PFSK-1 (cell line): ENCODE results near the gene NUP107.

ENCODE experiments used
- FOXP2 ChIP-seq: optimal IDR thresholded peaks from 2 replicates; pipeline ENCODE3; 2011; ENCODE audit warnings: borderline replicate concordance, control low read depth, inconsistent platforms; ENCODE audit not compliant: insufficient read depth; ENCODE audit errors: extremely low read length, extremely low read depth
- POLR2AphosphoS5 ChIP-seq: IDR thresholded peaks from 2 replicates; pipeline ENCODE4 v1.6.1; 2012; ENCODE audit warnings: low read depth, mild to moderate bottlenecking, control low read depth, low read length, moderate library complexity
- REST ChIP-seq, 2 experiments: IDR thresholded peaks; 2 replicates each; pipeline versions ENCODE4 v1.6.1 to v1.8.0; 2011 to 2012; ENCODE audit warnings: low read depth in 2 of 2, low read length in 2 of 2, control low read depth in 1 of 2, inconsistent platforms in 1 of 2, mild to moderate bottlenecking in 1 of 2, moderate library complexity in 1 of 2; ENCODE audit not compliant: insufficient read depth in 1 of 2
- SIN3A ChIP-seq: IDR thresholded peaks from 2 replicates; pipeline ENCODE4 v1.6.1; 2012; ENCODE audit warnings: mild to moderate bottlenecking, low read length, moderate library complexity, borderline replicate concordance; ENCODE audit not compliant: insufficient read depth
- TAF1 ChIP-seq: IDR thresholded peaks from 2 replicates; pipeline ENCODE4 v1.6.1; 2012; ENCODE audit warnings: low read length, control low read depth, borderline replicate concordance; ENCODE audit not compliant: insufficient read depth

Gene NUP107

GRCh38 chr12:68781728-68782127, 95.0 kb downstream of the NUP107 start:
- TF ChIP-seq FOXP2 (no peak), REST (IDR thresholded peaks at IDR 0.05; ENCODE audit: insufficient read depth in 1 of 2, low read depth in 2 of 2, low read length in 2 of 2) (no peak), TAF1 (no peak), POLR2AphosphoS5 (no peak), SIN3A (no peak)

- TF ChIP-seq TAF1 (no peak), POLR2AphosphoS5 (no peak), REST (IDR thresholded peaks at IDR 0.05; ENCODE audit: insufficient read depth in 1 of 2, low read depth in 2 of 2, low read length in 2 of 2) (no peak), FOXP2 (no peak), SIN3A (no peak)
Observed at GRCh38 chr12:68784015-68784414, 97.2 kb downstream of the NUP107 start.

- TF ChIP-seq SIN3A = no peak
- TF ChIP-seq FOXP2 = no peak
- no peak for TF ChIP-seq REST (IDR thresholded peaks at IDR 0.05; ENCODE audit: insufficient read depth in 1 of 2, low read depth in 2 of 2, low read length in 2 of 2)
- TF ChIP-seq POLR2AphosphoS5 = no peak
- no peak for TF ChIP-seq TAF1
Observed at GRCh38 chr12:68785358-68785757, 98.6 kb downstream of the NUP107 start.

- TF ChIP-seq TAF1 (no peak), POLR2AphosphoS5 (no peak), FOXP2 (no peak), SIN3A (no peak), REST (IDR thresholded peaks at IDR 0.05; ENCODE audit: insufficient read depth in 1 of 2, low read depth in 2 of 2, low read length in 2 of 2) (no peak)
Observed at GRCh38 chr12:68785823-68786222, 99.0 kb downstream of the NUP107 start.

GRCh38 chr12:68786929-68787328, 100.2 kb downstream of the NUP107 start:
- TF ChIP-seq FOXP2 (no peak), SIN3A (no peak), TAF1 (no peak), REST (IDR thresholded peaks at IDR 0.05; ENCODE audit: insufficient read depth in 1 of 2, low read depth in 2 of 2, low read length in 2 of 2) (no peak), POLR2AphosphoS5 (no peak)
